ENCODE measurements around the gene CYFIP1. TPM values are rescaled to one million over a fixed set of nuclear protein-coding genes. Genes with fewer than 3 reads are reported as not detected.

Gene CYFIP1
- total and polyA plus RNA-seq, 7 donors, result 45.0 to 99.6 (median 69.8) TPM

GRCh38 chr15:22902578-22902977 is 77.6 kb downstream of the CYFIP1 start:
- Histone ChIP-seq H3K27ac (no peak overlapping the region), H3K4me3 (no peak overlapping the region), H3K4me1 (no peaks in the 10 kb centered on the region), H3K36me3 (peaks cover 20 to 71% (median 44%) of the 10 kb centered on the region in 4 donors), H3K9me3 (no peaks in the 10 kb centered on the region), H3K27me3 (no peaks in the 10 kb centered on the region)
- intact Hi-C loops (cut with DNase I), result no loop called here
- no peak for TF ChIP-seq EP300 (IDR thresholded peaks at IDR 0.05)
- no peak for TF ChIP-seq POLR2A (IDR thresholded peaks at IDR 0.05)
- TF ChIP-seq CTCF (IDR thresholded peaks at IDR 0.05), result no peak
- no peak for TF ChIP-seq POLR2AphosphoS5 (IDR thresholded peaks at IDR 0.05)
- 79 to 85% methylated on average over 12 of the region's 12 CpGs for WGBS, 2 donors
- DNase-seq, result no peak

- 94 to 95% methylated on average over 11 of the region's 11 CpGs for WGBS, 2 donors
- Histone ChIP-seq H3K9me3 (no peaks in the 10 kb centered on the region), H3K4me3 (no peak overlapping the region), H3K4me1 (no peaks in the 10 kb centered on the region), H3K27ac (no peak overlapping the region), H3K36me3 (peaks cover 15 to 71% (median 39%) of the 10 kb centered on the region in 4 donors), H3K27me3 (no peaks in the 10 kb centered on the region)
- intact Hi-C loops (cut with DNase I), result no loop called here
- TF ChIP-seq POLR2AphosphoS5 (IDR thresholded peaks at IDR 0.05), result no peak
- no peak for TF ChIP-seq POLR2A (IDR thresholded peaks at IDR 0.05)
- TF ChIP-seq CTCF (IDR thresholded peaks at IDR 0.05), result no peak
- TF ChIP-seq EP300 (IDR thresholded peaks at IDR 0.05), result no peak
- no peak for DNase-seq
Measured at GRCh38 chr15:22902046-22902445, 78.1 kb downstream of the CYFIP1 start.

- Histone ChIP-seq H3K27ac (no peak overlapping the region), H3K9me3 (no peaks in the 10 kb centered on the region), H3K4me1 (no peaks in the 10 kb centered on the region), H3K36me3 (peaks cover 14 to 82% (median 25%) of the 10 kb centered on the region in 4 donors), H3K4me3 (no peak overlapping the region), H3K27me3 (no peaks in the 10 kb centered on the region)
- TF ChIP-seq POLR2A (IDR thresholded peaks at IDR 0.05) (no peak), CTCF (IDR thresholded peaks at IDR 0.05) (no peak), EP300 (IDR thresholded peaks at IDR 0.05) (no peak), POLR2AphosphoS5 (IDR thresholded peaks at IDR 0.05) (no peak)
- 65 to 86% methylated on average over 10 of the region's 10 CpGs for WGBS, 2 donors
- DNase-seq, result no peak
- intact Hi-C loops (cut with DNase I), result no loop called here
Measured at GRCh38 chr15:22895465-22896190, 84.5 kb downstream of the CYFIP1 start.

- H3K36me3 ChIP-seq, result peaks cover 14 to 65% (median 20%) of the 10 kb centered on the region in 4 donors
- intact Hi-C loops (cut with DNase I), result no loop called here
- WGBS, 2 donors, result 96 to 97% methylated on average over 13 of the region's 13 CpGs
Measured at GRCh38 chr15:22893881-22894280, 86.3 kb downstream of the CYFIP1 start.

More at GRCh38 chr15:22893881-22894280, 86.3 kb downstream of the CYFIP1 start:
- Histone ChIP-seq H3K27me3 (no peaks in the 10 kb centered on the region), H3K4me1 (no peaks in the 10 kb centered on the region), H3K4me3 (no peak overlapping the region), H3K9me3 (no peaks in the 10 kb centered on the region), H3K27ac (no peak overlapping the region)
- TF ChIP-seq EP300 (IDR thresholded peaks at IDR 0.05), result no peak
- no peak for TF ChIP-seq POLR2AphosphoS5 (IDR thresholded peaks at IDR 0.05)
- TF ChIP-seq POLR2A (IDR thresholded peaks at IDR 0.05), result no peak
- no peak for TF ChIP-seq CTCF (IDR thresholded peaks at IDR 0.05)
- DNase-seq, result no peak

Measured in sigmoid colon (tissue), 7 donors.